Keratinocyte (primary cell): ENCODE data around the gene LRRFIP2. TPM values are rescaled to one million over a fixed set of nuclear protein-coding genes. Genes with fewer than 3 reads are reported as not detected.

Experiments
- DNase-seq: peaks from one replicate; pipeline ENCODE4 v3.0.0-alpha.2; 2011; ENCODE audit warnings: low read depth, missing footprints, low spot score
- FAIRE-seq: peaks from 2 replicates; lab custom pipeline; 2011; peaks lifted over from hg19 to GRCh38; lab: Jason Lieb, UNC
- H2AFZ ChIP-seq: 2 replicates; pipeline ENCODE4 v1.6.0; 2012; ENCODE audit warnings: low read length, control low read depth, inconsistent platforms; ENCODE audit not compliant: control insufficient read depth
- H3K27ac ChIP-seq: 2 replicates; pipeline ENCODE4 v1.5.1; 2011; ENCODE audit warnings: low read length; ENCODE audit not compliant: control insufficient read depth, insufficient read depth
- H3K27me3 ChIP-seq: 3 replicates; pipeline ENCODE4 v1.6.0; 2011; ENCODE audit warnings: low read length; ENCODE audit not compliant: control insufficient read depth, insufficient read depth; ENCODE audit errors: extremely low read depth
- H3K36me3 ChIP-seq, 2 experiments: 2 replicates in 1 of 2; 3 replicates in 1 of 2; pipeline ENCODE4 v1.5.1; 2011; ENCODE audit warnings: low read length in 2 of 2, mild to moderate bottlenecking in 1 of 2; ENCODE audit not compliant: control insufficient read depth in 2 of 2, insufficient read depth in 2 of 2; ENCODE audit errors: extremely low read depth in 1 of 2
- H3K4me1 ChIP-seq: 3 replicates; pipeline ENCODE4 v1.5.1; 2011; ENCODE audit warnings: low read length; ENCODE audit not compliant: control insufficient read depth, insufficient read depth; ENCODE audit errors: extremely low read depth
- H3K4me2 ChIP-seq: 3 replicates; pipeline ENCODE4 v1.6.0; 2011; ENCODE audit warnings: low read depth, low read length; ENCODE audit not compliant: control insufficient read depth, insufficient read depth; ENCODE audit errors: extremely low read depth
- H3K4me3 ChIP-seq, 3 experiments: fragments of 200-600 bp in 1 of 3; sonication (generic) in 1 of 3; 2 replicates in 2 of 3; 3 replicates in 1 of 3; pipeline ENCODE4 v1.5.1; 2011 to 2016; ENCODE audit warnings: low read length in 3 of 3, mild to moderate bottlenecking in 3 of 3, control low read depth in 2 of 3, inconsistent platforms in 1 of 3, low read depth in 1 of 3, mixed read lengths in 1 of 3, mixed run types in 1 of 3, moderate library complexity in 1 of 3; ENCODE audit not compliant: control insufficient read depth in 2 of 3, insufficient read depth in 2 of 3; ENCODE audit errors: extremely low read depth in 1 of 3
- H3K79me2 ChIP-seq: 2 replicates; pipeline ENCODE4 v1.6.0; 2012; ENCODE audit warnings: low read length; ENCODE audit not compliant: control insufficient read depth, insufficient read depth
- H3K9ac ChIP-seq: 3 replicates; pipeline ENCODE4 v1.6.0; 2011; ENCODE audit warnings: low read length; ENCODE audit not compliant: control insufficient read depth, insufficient read depth; ENCODE audit errors: extremely low read depth
- H3K9me1 ChIP-seq: 3 replicates; pipeline ENCODE4 v1.6.0; 2011; ENCODE audit warnings: low read length; ENCODE audit not compliant: control insufficient read depth, insufficient read depth; ENCODE audit errors: extremely low read depth
- H3K9me3 ChIP-seq: 2 replicates; pipeline ENCODE4 v1.5.1; 2012; ENCODE audit warnings: low read depth, low read length; ENCODE audit not compliant: control insufficient read depth
- H4K20me1 ChIP-seq: 3 replicates; pipeline ENCODE4 v1.6.0; 2011; ENCODE audit warnings: low read length; ENCODE audit not compliant: control insufficient read depth, insufficient read depth; ENCODE audit errors: extremely low read depth
- CTCF ChIP-seq, 3 experiments: IDR thresholded peaks in 1 of 3; conservative IDR thresholded peaks in 1 of 3; optimal IDR thresholded peaks in 1 of 3; 2 replicates in 2 of 3; 3 replicates in 1 of 3; pipeline versions ENCODE3 to v1.5.1; 2011; ENCODE audit warnings: low read length in 3 of 3, mild to moderate bottlenecking in 3 of 3, moderate library complexity in 2 of 3, control low read depth in 1 of 3, inconsistent platforms in 1 of 3; ENCODE audit not compliant: insufficient read depth in 2 of 3; ENCODE audit errors: extremely low read depth in 1 of 3
- EZH2 ChIP-seq: IDR thresholded peaks from one replicate; pipeline ENCODE4 v1.6.1; 2012; ENCODE audit warnings: inconsistent platforms, mild to moderate bottlenecking, low read length, moderate library complexity
- dilution Hi-C: fragments of 300-500 bp; cut with MboI; formaldehyde crosslinking; loops from one replicate; pipeline ENCODE4 v1.7.0; 2020; ENCODE audit warnings: low sequenced_read_pairs; ENCODE audit not compliant: extremely low pct_ligation_motif_present
- polyA plus RNA-seq, 5 experiments: library from polyadenylated mRNA; depleted of rRNA in 3 of 5; stranded (reverse) in 3 of 5; stranded (forward) in 1 of 5; unstranded in 1 of 5; fragments of >200 nt; gene quantifications; 1 replicate in 1 of 5; 2 replicates in 3 of 5; 3 replicates in 1 of 5; pipeline versions ENCODE4 v1.2.1 to v1.2.3, GENCODE V29; 2011 to 2012; ENCODE audit warnings: missing spikeins in 2 of 5, low read depth in 1 of 5, low replicate concordance in 1 of 5

LRRFIP2 gene
- polyA plus RNA-seq, 1 donor (not counting 4 experiments of a cell fraction or from before 2014, with no cell fraction given): 70.3 TPM

- Histone ChIP-seq H3K27ac (no peak overlapping the region), H3K27me3 (no peaks in the 10 kb centered on the region), H3K9me3 (no peaks in the 10 kb centered on the region), H3K36me3 (no peaks in the 10 kb centered on the region), H3K4me1 (no peaks in the 10 kb centered on the region), H3K9ac (no peak overlapping the region), H4K20me1 (no peaks in the 10 kb centered on the region), H3K4me2 (no peak overlapping the region), H2AFZ (peak overlapping the region; percentile 27), H3K4me3 (no peak overlapping the region), H3K79me2 (no peaks in the 10 kb centered on the region), H3K9me1 (no peaks in the 10 kb centered on the region)
- no peak for FAIRE-seq
- no peak for DNase-seq
- TF ChIP-seq CTCF (optimal IDR thresholded peaks at IDR 0.05 in 1 of 3, IDR thresholded peaks at IDR 0.05 in 1 of 3, conservative IDR thresholded peaks at IDR 0.05 in 1 of 3; ENCODE audit: extremely low read depth in 1 of 3, insufficient read depth in 2 of 3, low read length in 3 of 3) (no peak), EZH2 (no peak)
- dilution Hi-C loops: no loop called here
Measured at GRCh38 chr3:37190667-37191066, 16.3 kb upstream of the LRRFIP2 start.

DNA sequence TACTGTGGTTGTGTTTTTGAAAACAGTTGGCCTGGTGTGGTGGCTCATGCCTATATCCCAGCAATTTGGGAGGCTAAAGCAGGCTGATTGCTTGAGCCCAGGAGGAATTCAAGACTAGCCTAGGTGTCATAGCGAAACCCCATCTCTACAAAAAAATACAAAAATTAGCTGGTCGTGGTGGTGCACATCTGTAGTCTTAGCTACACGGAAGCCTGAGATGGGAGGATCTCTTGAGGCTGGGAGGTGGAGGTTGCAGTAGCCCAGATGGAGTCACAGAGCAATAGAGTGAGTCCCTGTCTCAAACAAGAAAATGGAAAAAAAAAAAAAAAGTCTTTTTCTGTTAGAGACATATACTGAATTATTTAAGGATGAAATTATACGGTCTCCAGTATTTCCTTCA is 14.7 kb upstream of the LRRFIP2 start:
- H3K27me3 ChIP-seq: no peaks in the 10 kb centered on the region
- no peaks in the 10 kb centered on the region for H3K79me2 ChIP-seq
- no peaks in the 10 kb centered on the region for H3K9me1 ChIP-seq
- dilution Hi-C loops: no loop called here
- H4K20me1 ChIP-seq: no peaks in the 10 kb centered on the region
- FAIRE-seq: no peak
- DNase-seq: no peak
- TF ChIP-seq CTCF (optimal IDR thresholded peaks at IDR 0.05 in 1 of 3, IDR thresholded peaks at IDR 0.05 in 1 of 3, conservative IDR thresholded peaks at IDR 0.05 in 1 of 3; ENCODE audit: extremely low read depth in 1 of 3, insufficient read depth in 2 of 3, low read length in 3 of 3) (no peak), EZH2 (no peak)
- no peak overlapping the region for H3K27ac ChIP-seq
- no peak overlapping the region for H3K9ac ChIP-seq
- H3K36me3 ChIP-seq: no peaks in the 10 kb centered on the region
- H3K4me1 ChIP-seq: peaks cover 6% of the 10 kb centered on the region
- no peak overlapping the region for H2AFZ ChIP-seq
- H3K4me3 ChIP-seq: no peak overlapping the region
- no peaks in the 10 kb centered on the region for H3K9me3 ChIP-seq
- no peak overlapping the region for H3K4me2 ChIP-seq
